Trophoblast cell (in vitro differentiated cells and primary cell): ENCODE data around the gene OPCML.

Experiments used
- DNase-seq, 2 donors: peaks; one replicate each; pipeline ENCODE4 v3.0.0-alpha.2; 2016
- H2AFZ ChIP-seq: 2 replicates; pipeline ENCODE4 v1.6.1; 2013; ENCODE audit warnings: low read length, moderate library complexity, mild to moderate bottlenecking; ENCODE audit not compliant: insufficient read depth, poor library complexity
- H2AK5ac ChIP-seq: 2 replicates; pipeline ENCODE4 v1.6.1; 2013; ENCODE audit warnings: mild to moderate bottlenecking, low read length
- H2BK120ac ChIP-seq: 2 replicates; pipeline ENCODE4 v1.6.1; 2013; ENCODE audit warnings: low read length, mild to moderate bottlenecking, moderate library complexity; ENCODE audit not compliant: insufficient read depth, poor library complexity
- H2BK12ac ChIP-seq: 2 replicates; pipeline ENCODE4 v1.6.1; 2013; ENCODE audit warnings: mild to moderate bottlenecking, low read length, moderate library complexity
- H2BK5ac ChIP-seq: 2 replicates; pipeline ENCODE4 v1.6.1; 2013; ENCODE audit warnings: low read length, low read depth, moderate library complexity, mild to moderate bottlenecking; ENCODE audit not compliant: poor library complexity
- H3K14ac ChIP-seq: 2 replicates; pipeline ENCODE4 v1.6.1; 2013; ENCODE audit warnings: mild to moderate bottlenecking, low read length
- H3K18ac ChIP-seq: 2 replicates; pipeline ENCODE4 v1.6.1; 2013; ENCODE audit warnings: mild to moderate bottlenecking, low read length
- H3K23ac ChIP-seq: 2 replicates; pipeline ENCODE4 v1.6.1; 2013; ENCODE audit warnings: low read length
- H3K27ac ChIP-seq: 2 replicates; pipeline ENCODE4 v1.5.1; 2013; ENCODE audit warnings: low read depth, mild to moderate bottlenecking, inconsistent platforms, low read length, moderate library complexity
- H3K27me3 ChIP-seq: 2 replicates; pipeline ENCODE4 v1.6.1; 2013; ENCODE audit warnings: inconsistent platforms, mild to moderate bottlenecking, low read length, moderate library complexity; ENCODE audit not compliant: insufficient read depth
- H3K36me3 ChIP-seq, 2 experiments: 1 replicate in 1 of 2; 2 replicates in 1 of 2; pipeline ENCODE4 v1.6.1; 2013; ENCODE audit warnings: low read length in 2 of 2, mild to moderate bottlenecking in 2 of 2, moderate library complexity in 1 of 2; ENCODE audit not compliant: insufficient read depth in 2 of 2, control insufficient read depth in 1 of 2
- H3K4ac ChIP-seq: 2 replicates; pipeline ENCODE4 v1.6.1; 2013; ENCODE audit warnings: low read depth, mild to moderate bottlenecking, low read length, moderate library complexity
- H3K4me1 ChIP-seq, 2 experiments: 1 replicate in 1 of 2; 2 replicates in 1 of 2; pipeline ENCODE4 v1.6.1; 2013; ENCODE audit warnings: low read length in 2 of 2, mild to moderate bottlenecking in 2 of 2, moderate library complexity in 1 of 2; ENCODE audit not compliant: insufficient read depth in 2 of 2, control insufficient read depth in 1 of 2
- H3K4me2 ChIP-seq: 2 replicates; pipeline ENCODE4 v1.6.1; 2013; ENCODE audit warnings: inconsistent platforms, mild to moderate bottlenecking, low read length, moderate library complexity
- H3K4me3 ChIP-seq: 2 replicates; pipeline ENCODE4 v1.5.1; 2013; ENCODE audit warnings: mild to moderate bottlenecking, low read depth, low read length, inconsistent platforms
- H3K79me1 ChIP-seq: one replicate; pipeline ENCODE4 v1.6.1; 2013; ENCODE audit warnings: low read length
- H3K79me2 ChIP-seq: 2 replicates; pipeline ENCODE4 v1.6.1; 2013; ENCODE audit warnings: low read length, mild to moderate bottlenecking; ENCODE audit not compliant: control insufficient read depth, insufficient read depth, poor library complexity
- H3K9ac ChIP-seq: 2 replicates; pipeline ENCODE4 v1.6.1; 2013; ENCODE audit warnings: mild to moderate bottlenecking, low read length
- H3K9me3 ChIP-seq: 2 replicates; pipeline ENCODE4 v1.6.1; 2013; ENCODE audit warnings: low read depth, mild to moderate bottlenecking, control low read depth, inconsistent platforms, low read length; ENCODE audit not compliant: insufficient read depth
- H4K12ac ChIP-seq: 2 replicates; pipeline ENCODE4 v1.6.1; 2013; ENCODE audit warnings: low read depth, mild to moderate bottlenecking, low read length, moderate library complexity
- H4K8ac ChIP-seq: 2 replicates; pipeline ENCODE4 v1.6.1; 2013; ENCODE audit warnings: low read depth, mild to moderate bottlenecking, low read length, moderate library complexity
- H4K91ac ChIP-seq: one replicate; pipeline ENCODE4 v1.6.1; 2013; ENCODE audit warnings: low read depth, mild to moderate bottlenecking, low read length, moderate library complexity
- WGBS: extraction: QIAGEN DNeasy Blood & Tissue Kit; methylation state at CpG from one replicate; pipeline ENCODE4 v1.1.7; 2013; ENCODE audit warnings: missing lambda C conversion rate; ENCODE audit not compliant: insufficient read length, insufficient coverage; ENCODE audit errors: extremely low coverage; 5-methylcytosine and 5-hydroxymethylcytosine counted together

Gene OPCML

DNA sequence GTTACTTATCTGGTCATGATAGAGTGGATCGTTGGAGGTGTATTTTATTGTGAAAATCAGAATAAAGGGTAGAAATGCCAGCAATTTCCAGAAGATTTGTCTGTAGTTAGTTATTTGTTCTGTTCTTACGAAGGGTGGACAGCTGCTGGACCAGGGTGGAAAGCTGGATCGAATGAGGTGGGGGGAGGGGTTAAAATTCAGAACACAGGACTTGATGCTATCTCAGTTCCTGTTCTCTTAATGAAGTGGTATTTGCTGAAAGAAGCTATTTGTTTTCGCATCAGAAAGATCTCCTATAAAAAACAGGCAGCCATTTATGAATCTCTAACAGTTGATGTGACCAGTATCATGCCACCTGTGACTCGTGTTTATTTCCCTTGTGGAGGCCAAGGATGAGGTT lies 556.2 kb downstream of the OPCML start:
- H2AK5ac ChIP-seq, result no peak overlapping the region
- H3K79me2 ChIP-seq, result no peaks in the 10 kb centered on the region
- WGBS, result no CpG with 5 or more reads among the region's 5 CpGs

DNA sequence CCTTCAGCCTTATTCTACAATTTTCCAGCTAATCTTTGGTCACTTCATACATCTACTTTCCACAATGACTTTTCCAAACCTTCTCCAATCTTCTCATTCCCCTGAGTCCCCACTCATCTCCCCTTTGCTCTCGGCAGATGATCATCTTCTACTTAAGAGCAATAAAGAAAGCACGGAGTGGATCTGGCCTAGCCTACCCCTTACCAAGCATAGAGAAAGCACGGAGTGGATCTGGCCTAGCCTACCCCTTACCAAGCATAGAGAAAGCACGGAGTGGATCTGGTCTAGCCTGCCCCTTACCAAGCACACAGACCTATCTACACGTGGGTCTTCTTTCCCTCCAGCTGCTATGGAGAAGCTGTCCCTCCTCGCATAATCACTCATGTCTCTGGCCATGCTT lies 558.6 kb downstream of the OPCML start:
- H3K79me2 ChIP-seq, result no peaks in the 10 kb centered on the region
- no peak overlapping the region for H4K8ac ChIP-seq
- H3K4me2 ChIP-seq, result no peak overlapping the region
- DNase-seq, result no peak
- H3K36me3 ChIP-seq, result no peaks in the 10 kb centered on the region
- WGBS, result no CpG with 5 or more reads among the region's 6 CpGs
- no peak overlapping the region for H2BK120ac ChIP-seq
- H2AFZ ChIP-seq, result no peak overlapping the region
- H3K27me3 ChIP-seq, result no peaks in the 10 kb centered on the region
- no peak overlapping the region for H4K91ac ChIP-seq
- H4K12ac ChIP-seq, result no peak overlapping the region
- no peak overlapping the region for H3K4me3 ChIP-seq
- no peak overlapping the region for H3K27ac ChIP-seq
- H3K14ac ChIP-seq, result no peak overlapping the region
- H3K79me1 ChIP-seq, result no peaks in the 10 kb centered on the region
- no peaks in the 10 kb centered on the region for H3K4me1 ChIP-seq
- H2AK5ac ChIP-seq, result no peak overlapping the region
- no peaks in the 10 kb centered on the region for H3K9me3 ChIP-seq
- no peak overlapping the region for H2BK12ac ChIP-seq
- H3K23ac ChIP-seq, result no peak overlapping the region
- no peak overlapping the region for H3K4ac ChIP-seq
- H3K9ac ChIP-seq, result no peak overlapping the region
- H3K18ac ChIP-seq, result no peak overlapping the region
- no peak overlapping the region for H2BK5ac ChIP-seq

More for the DNA sequence above, 556.2 kb downstream of the OPCML start:
- H4K8ac ChIP-seq, result no peak overlapping the region
- no peak overlapping the region for H3K4ac ChIP-seq
- H3K14ac ChIP-seq, result no peak overlapping the region
- H2BK5ac ChIP-seq, result no peak overlapping the region
- H4K12ac ChIP-seq, result no peak overlapping the region
- H3K27me3 ChIP-seq, result no peaks in the 10 kb centered on the region
- H3K79me1 ChIP-seq, result no peaks in the 10 kb centered on the region
- H3K9me3 ChIP-seq, result no peaks in the 10 kb centered on the region
- no peak overlapping the region for H4K91ac ChIP-seq
- no peak overlapping the region for H3K4me3 ChIP-seq
- no peak overlapping the region for H3K9ac ChIP-seq
- H2BK120ac ChIP-seq, result no peak overlapping the region
- no peak overlapping the region for H2BK12ac ChIP-seq
- H3K4me2 ChIP-seq, result no peak overlapping the region
- no peaks in the 10 kb centered on the region for H3K36me3 ChIP-seq
- H3K4me1 ChIP-seq, result no peaks in the 10 kb centered on the region
- no peak overlapping the region for H3K27ac ChIP-seq
- H3K18ac ChIP-seq, result no peak overlapping the region
- no peak for DNase-seq
- no peak overlapping the region for H3K23ac ChIP-seq
- H2AFZ ChIP-seq, result no peak overlapping the region

GRCh38 chr11:132972565-132972964 lies 559.7 kb downstream of the OPCML start:
- H3K23ac ChIP-seq, result no peak overlapping the region
- H3K27ac ChIP-seq, result no peak overlapping the region
- H3K4me1 ChIP-seq, result no peaks in the 10 kb centered on the region
- no peak overlapping the region for H3K9ac ChIP-seq
- H3K14ac ChIP-seq, result no peak overlapping the region
- no CpG with 5 or more reads among the region's 3 CpGs for WGBS
- H3K4me2 ChIP-seq, result no peak overlapping the region
- no peak overlapping the region for H3K4me3 ChIP-seq
- no peak overlapping the region for H2BK12ac ChIP-seq
- H4K12ac ChIP-seq, result no peak overlapping the region
- H2AK5ac ChIP-seq, result no peak overlapping the region
- H2AFZ ChIP-seq, result no peak overlapping the region
- no peak overlapping the region for H2BK120ac ChIP-seq
- no peaks in the 10 kb centered on the region for H3K9me3 ChIP-seq
- no peak overlapping the region for H4K91ac ChIP-seq
- H2BK5ac ChIP-seq, result no peak overlapping the region
- DNase-seq, result no peak
- no peaks in the 10 kb centered on the region for H3K79me1 ChIP-seq
- no peaks in the 10 kb centered on the region for H3K27me3 ChIP-seq
- H3K79me2 ChIP-seq, result no peaks in the 10 kb centered on the region
- H3K18ac ChIP-seq, result no peak overlapping the region
- no peaks in the 10 kb centered on the region for H3K36me3 ChIP-seq
- no peak overlapping the region for H3K4ac ChIP-seq
- H4K8ac ChIP-seq, result no peak overlapping the region

DNA sequence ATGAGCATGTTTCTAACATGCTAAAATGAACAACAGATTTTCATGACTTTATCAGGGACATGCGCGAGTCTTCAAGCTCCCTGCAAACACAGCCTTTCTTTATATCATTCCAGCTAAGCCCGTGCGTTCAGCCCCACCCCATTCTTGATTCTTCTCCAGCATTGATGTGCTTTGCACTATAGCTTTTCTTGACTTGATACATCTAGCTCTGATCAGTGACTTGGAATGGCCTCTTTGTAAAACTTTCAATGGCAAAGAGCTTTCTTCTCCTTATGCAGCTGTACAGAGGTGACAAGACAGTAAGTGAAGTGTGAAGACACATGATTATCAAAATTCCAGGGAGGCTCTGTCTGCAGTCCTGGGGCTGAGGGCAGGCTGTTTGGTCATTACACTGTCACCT lies 561.0 kb downstream of the OPCML start:
- no peak overlapping the region for H3K14ac ChIP-seq
- H3K9me3 ChIP-seq, result no peaks in the 10 kb centered on the region
- no peaks in the 10 kb centered on the region for H3K4me1 ChIP-seq
- no peak overlapping the region for H3K9ac ChIP-seq
- no peak overlapping the region for H2BK120ac ChIP-seq
- H4K12ac ChIP-seq, result no peak overlapping the region
- no peak for DNase-seq
- no peak overlapping the region for H3K18ac ChIP-seq
- H3K79me1 ChIP-seq, result no peaks in the 10 kb centered on the region
- no peak overlapping the region for H2AFZ ChIP-seq
- no peak overlapping the region for H2BK5ac ChIP-seq
- H3K27ac ChIP-seq, result no peak overlapping the region
- H2BK12ac ChIP-seq, result no peak overlapping the region
- no peak overlapping the region for H3K4me3 ChIP-seq
- no peak overlapping the region for H4K8ac ChIP-seq
- H3K79me2 ChIP-seq, result no peaks in the 10 kb centered on the region
- WGBS, result no CpG with 5 or more reads among the region's 4 CpGs
- no peaks in the 10 kb centered on the region for H3K27me3 ChIP-seq
- H4K91ac ChIP-seq, result no peak overlapping the region
- no peaks in the 10 kb centered on the region for H3K36me3 ChIP-seq
- H3K4ac ChIP-seq, result no peak overlapping the region
- H3K4me2 ChIP-seq, result no peak overlapping the region
- no peak overlapping the region for H2AK5ac ChIP-seq
- no peak overlapping the region for H3K23ac ChIP-seq
